Measurements from ENCODE around the gene MAPK1IP1L.

- TF ChIP-seq GABPA (IDR thresholded peaks at IDR 0.05; ENCODE audit: low read depth) (no peak), SPI1 (IDR thresholded peaks at IDR 0.05; ENCODE audit: borderline replicate concordance, low read depth) (no peak), REST (IDR thresholded peaks at IDR 0.05; ENCODE audit: insufficient replicate concordance, low read depth) (no peak)
Measured at GRCh38 chr14:55109836-55110235, 58.4 kb downstream of the MAPK1IP1L start.
